Naive B cell (primary cell): Measurements from ENCODE around the gene HNF4A. TPM values are rescaled to one million over a fixed set of nuclear protein-coding genes. Genes with fewer than 3 reads are reported as not detected.

Experiments
- ATAC-seq, 2 donors: fragments of 150-1000 bp; cut with Tn5 transposase; 2 replicates each; pipeline ENCODE4 v1.10.0; 2021; ENCODE audit warnings: low read depth in 2 of 2, mild to moderate bottlenecking in 2 of 2, moderate library complexity in 2 of 2
- DNase-seq: peaks from one replicate; pipeline ENCODE4 v3.0.0; 2022
- H3K27ac Mint-ChIP-seq, 6 donors: one replicate each; pipeline ENCODE4 v1.8.0; 2020 to 2022; ENCODE audit warnings: mild to moderate bottlenecking in 6 of 6, mixed read lengths in 6 of 6, moderate library complexity in 5 of 6, inconsistent platforms in 2 of 6
- H3K27me3 Mint-ChIP-seq, 3 donors: one replicate each; pipeline ENCODE4 v1.8.0; 2021 to 2022; ENCODE audit warnings: mixed read lengths in 3 of 3, mild to moderate bottlenecking in 1 of 3
- H3K36me3 Mint-ChIP-seq, 2 donors: one replicate each; pipeline ENCODE4 v1.8.0; 2020 to 2022; ENCODE audit warnings: mixed read lengths in 2 of 2, inconsistent platforms in 1 of 2, mild to moderate bottlenecking in 1 of 2
- H3K4me1 Mint-ChIP-seq, 3 donors: one replicate each; pipeline ENCODE4 v1.8.0; 2020 to 2022; ENCODE audit warnings: mixed read lengths in 3 of 3, inconsistent platforms in 1 of 3, mild to moderate bottlenecking in 1 of 3, moderate library complexity in 1 of 3
- H3K4me3 Mint-ChIP-seq, 8 donors: one replicate each; pipeline ENCODE4 v1.8.0; 2020 to 2022; ENCODE audit warnings: mild to moderate bottlenecking in 8 of 8, mixed read lengths in 8 of 8, moderate library complexity in 8 of 8, inconsistent platforms in 2 of 8
- H3K9me3 Mint-ChIP-seq, 7 donors: one replicate each; pipeline ENCODE4 v1.8.0; 2020 to 2022; ENCODE audit warnings: mixed read lengths in 7 of 7, mild to moderate bottlenecking in 5 of 7, inconsistent platforms in 2 of 7, moderate library complexity in 1 of 7
- polyA plus RNA-seq, 6 donors: library from polyadenylated mRNA; unstranded; fragments of 300-500 nt; fragmentation: Illumina TruSeq; gene quantifications; one replicate each; pipeline ENCODE4 v1.2.3, GENCODE V29; 2021; ENCODE audit warnings: low read depth in 6 of 6

The HNF4A gene
- polyA plus RNA-seq, 6 donors from 2014 or later, result not detected

- peak overlapping the region in 1 of 6 donors; percentile 9 for H3K27ac Mint-ChIP-seq
- H3K36me3 Mint-ChIP-seq, result no peaks in the 10 kb centered on the region
- ATAC-seq (no peak), DNase-seq (no peak)
- H3K4me1 Mint-ChIP-seq, result no peaks in the 10 kb centered on the region
- H3K9me3 Mint-ChIP-seq, result peaks cover 0 to 2% (median 0%) of the 10 kb centered on the region in 7 donors
- H3K4me3 Mint-ChIP-seq, result no peak overlapping the region
- peaks cover 3 to 24% (median 20%) of the 10 kb centered on the region in 3 donors for H3K27me3 Mint-ChIP-seq
These were observed 92.4 kb downstream of the HNF4A start for GRCh38 chr20:44447827-44448419.

- Mint-ChIP-seq H3K27me3 (peaks cover 7 to 20% (median 18%) of the 10 kb centered on the region in 3 donors), H3K4me1 (no peaks in the 10 kb centered on the region), H3K9me3 (peaks cover 0 to 2% (median 0%) of the 10 kb centered on the region in 7 donors), H3K27ac (peak overlapping the region in 3 of 6 donors; percentile 26 to 54 (median 47)), H3K36me3 (no peaks in the 10 kb centered on the region), H3K4me3 (no peak overlapping the region)
- ATAC-seq, result peak; percentile 39 to 67
- DNase-seq, result no peak
These were observed 93.5 kb downstream of the HNF4A start for GRCh38 chr20:44448753-44449546.

- peaks cover 7 to 20% (median 18%) of the 10 kb centered on the region in 3 donors for H3K27me3 Mint-ChIP-seq
- H3K4me3 Mint-ChIP-seq, result no peak overlapping the region
- peak overlapping the region in 1 of 6 donors; percentile 44 for H3K27ac Mint-ChIP-seq
- H3K9me3 Mint-ChIP-seq, result peaks cover 0 to 2% (median 0%) of the 10 kb centered on the region in 7 donors
- DNase-seq (no peak), ATAC-seq (no peak)
- no peaks in the 10 kb centered on the region for H3K4me1 Mint-ChIP-seq
- no peaks in the 10 kb centered on the region for H3K36me3 Mint-ChIP-seq
These were observed 94.4 kb downstream of the HNF4A start for GRCh38 chr20:44449864-44450263.

- Mint-ChIP-seq H3K27ac (peak overlapping the region in 1 of 6 donors; percentile 49), H3K4me1 (no peaks in the 10 kb centered on the region), H3K27me3 (peaks cover 7 to 17% (median 13%) of the 10 kb centered on the region in 3 donors), H3K36me3 (no peaks in the 10 kb centered on the region), H3K4me3 (no peak overlapping the region), H3K9me3 (peaks cover 0 to 2% (median 0%) of the 10 kb centered on the region in 7 donors)
- no peak for ATAC-seq
- no peak for DNase-seq
These were observed 94.9 kb downstream of the HNF4A start for GRCh38 chr20:44450281-44450889.

- no peak for DNase-seq
- peak overlapping the region in 1 of 6 donors; percentile 49 for H3K27ac Mint-ChIP-seq
- H3K27me3 Mint-ChIP-seq, result peaks cover 7 to 12% (median 10%) of the 10 kb centered on the region in 3 donors
- H3K36me3 Mint-ChIP-seq, result no peaks in the 10 kb centered on the region
- peaks cover 0 to 2% (median 0%) of the 10 kb centered on the region in 7 donors for H3K9me3 Mint-ChIP-seq
- H3K4me1 Mint-ChIP-seq, result no peaks in the 10 kb centered on the region
- no peak overlapping the region for H3K4me3 Mint-ChIP-seq
- ATAC-seq, result no peak
These were observed 95.5 kb downstream of the HNF4A start for GRCh38 chr20:44450903-44451450.

- Mint-ChIP-seq H3K27ac (no peak overlapping the region), H3K36me3 (no peaks in the 10 kb centered on the region), H3K4me3 (no peak overlapping the region), H3K4me1 (no peaks in the 10 kb centered on the region), H3K27me3 (peaks cover 1 to 12% (median 7%) of the 10 kb centered on the region in 3 donors), H3K9me3 (no peaks in the 10 kb centered on the region)
- ATAC-seq, result no peak
- DNase-seq, result no peak
These were observed 98.9 kb downstream of the HNF4A start for GRCh38 chr20:44454306-44454963.

GRCh38 chr20:44455126-44455525 is 99.6 kb downstream of the HNF4A start:
- H3K4me1 Mint-ChIP-seq, result no peaks in the 10 kb centered on the region
- ATAC-seq, result no peak
- no peaks in the 10 kb centered on the region for H3K36me3 Mint-ChIP-seq
- no peak for DNase-seq
- H3K4me3 Mint-ChIP-seq, result no peak overlapping the region
- no peaks in the 10 kb centered on the region for H3K9me3 Mint-ChIP-seq
- H3K27me3 Mint-ChIP-seq, result peaks cover 0 to 9% (median 7%) of the 10 kb centered on the region in 3 donors
- H3K27ac Mint-ChIP-seq, result no peak overlapping the region

GRCh38 chr20:44456611-44457010 is 101.1 kb downstream of the HNF4A start:
- Mint-ChIP-seq H3K4me3 (no peak overlapping the region), H3K27me3 (peaks cover 0 to 4% (median 0%) of the 10 kb centered on the region in 3 donors), H3K9me3 (no peaks in the 10 kb centered on the region), H3K27ac (no peak overlapping the region), H3K36me3 (no peaks in the 10 kb centered on the region), H3K4me1 (no peaks in the 10 kb centered on the region)
- DNase-seq, result no peak
- ATAC-seq, result no peak

- Mint-ChIP-seq H3K36me3 (no peaks in the 10 kb centered on the region), H3K27ac (peak overlapping the region in 1 of 6 donors; percentile 27), H3K27me3 (peaks cover 0 to 4% (median 0%) of the 10 kb centered on the region in 3 donors), H3K9me3 (no peaks in the 10 kb centered on the region), H3K4me1 (no peaks in the 10 kb centered on the region), H3K4me3 (no peak overlapping the region)
- no peak for DNase-seq
- ATAC-seq, result no peak
These were observed 101.5 kb downstream of the HNF4A start for GRCh38 chr20:44457016-44457415.

GRCh38 chr20:44459271-44459670 is 103.8 kb downstream of the HNF4A start:
- peak overlapping the region in 1 of 8 donors; percentile 31 for H3K4me3 Mint-ChIP-seq
- H3K4me1 Mint-ChIP-seq, result no peaks in the 10 kb centered on the region
- no peak for DNase-seq
- no peaks in the 10 kb centered on the region for H3K36me3 Mint-ChIP-seq
- H3K27ac Mint-ChIP-seq, result peak overlapping the region in 1 of 6 donors; percentile 62
- no peaks in the 10 kb centered on the region for H3K27me3 Mint-ChIP-seq
- ATAC-seq, result no peak
- no peaks in the 10 kb centered on the region for H3K9me3 Mint-ChIP-seq

GRCh38 chr20:44460795-44461141 is 105.3 kb downstream of the HNF4A start:
- Mint-ChIP-seq H3K9me3 (no peaks in the 10 kb centered on the region), H3K27me3 (no peaks in the 10 kb centered on the region), H3K27ac (no peak overlapping the region), H3K36me3 (no peaks in the 10 kb centered on the region), H3K4me1 (no peaks in the 10 kb centered on the region), H3K4me3 (no peak overlapping the region)
- no peak for ATAC-seq
- DNase-seq, result no peak

- ATAC-seq, result no peak
- Mint-ChIP-seq H3K27ac (no peak overlapping the region), H3K36me3 (no peaks in the 10 kb centered on the region), H3K9me3 (no peaks in the 10 kb centered on the region), H3K4me1 (no peaks in the 10 kb centered on the region), H3K4me3 (no peak overlapping the region), H3K27me3 (no peaks in the 10 kb centered on the region)
- no peak for DNase-seq
These were observed 105.8 kb downstream of the HNF4A start for GRCh38 chr20:44461142-44461802.

GRCh38 chr20:44461803-44462174 is 106.3 kb downstream of the HNF4A start:
- Mint-ChIP-seq H3K9me3 (no peaks in the 10 kb centered on the region), H3K27me3 (no peaks in the 10 kb centered on the region), H3K27ac (peak overlapping the region in 2 of 6 donors; percentile 49 to 79), H3K4me3 (no peak overlapping the region), H3K4me1 (no peaks in the 10 kb centered on the region), H3K36me3 (no peaks in the 10 kb centered on the region)
- ATAC-seq, result no peak
- DNase-seq, result no peak
